HK-2 (cell line): ENCODE results near the gene FUT6.
"Not testable (repeated sequence)": the region's sequence is repeated elsewhere in the genome, so short reads cannot be mapped to it uniquely, and the experiment has no call there.

ENCODE experiments used
- DNase-seq: peaks from one replicate; pipeline ENCODE4 v3.0.0-alpha.2; 2018; ENCODE audit not compliant: unreplicated experiment

The FUT6 gene

DNA sequence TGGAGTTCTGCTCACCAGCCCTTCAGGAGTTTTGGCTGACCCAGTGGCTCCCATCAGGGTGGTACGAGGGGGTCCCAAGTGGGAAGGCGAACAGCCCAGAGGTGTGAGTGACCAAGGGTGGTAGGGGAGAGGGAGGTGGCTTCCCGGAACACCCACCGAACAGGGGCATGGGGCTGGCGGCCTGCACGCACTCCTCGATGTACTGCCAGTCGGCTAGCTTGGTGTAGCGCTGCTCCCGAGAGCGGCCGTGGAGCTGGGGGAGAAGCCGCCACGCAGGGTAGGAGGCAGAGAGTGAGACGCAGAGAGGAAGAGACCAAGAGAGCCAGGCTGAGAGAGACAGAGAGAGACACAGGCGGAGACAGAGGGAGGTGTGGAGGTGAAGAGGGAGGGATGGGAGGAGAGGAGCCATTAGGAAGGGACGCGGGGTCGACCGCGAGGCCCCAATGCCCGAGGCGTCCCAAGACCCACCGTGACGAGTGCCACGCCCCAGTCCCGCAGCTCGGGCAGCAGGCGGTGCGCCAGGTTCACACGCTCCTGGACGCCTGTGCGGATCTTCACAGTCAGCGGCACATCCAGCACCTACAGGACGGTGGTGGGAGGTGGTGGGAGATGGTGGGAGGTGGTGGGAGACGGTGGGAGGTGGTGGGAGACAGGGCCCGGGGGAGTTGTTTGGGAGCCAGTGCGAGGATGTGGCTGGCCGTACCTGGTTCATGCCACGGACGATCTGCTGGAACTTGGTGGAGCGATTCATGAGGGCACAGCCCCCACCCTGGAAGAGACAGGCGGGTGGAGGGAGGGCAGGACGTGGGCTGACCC is 52.7 kb downstream of the FUT6 start:
- DNase-seq: no peak

- DNase-seq: no peak
Measured at GRCh38 chr19:5785423-5785822, 54.1 kb downstream of the FUT6 start.

DNA sequence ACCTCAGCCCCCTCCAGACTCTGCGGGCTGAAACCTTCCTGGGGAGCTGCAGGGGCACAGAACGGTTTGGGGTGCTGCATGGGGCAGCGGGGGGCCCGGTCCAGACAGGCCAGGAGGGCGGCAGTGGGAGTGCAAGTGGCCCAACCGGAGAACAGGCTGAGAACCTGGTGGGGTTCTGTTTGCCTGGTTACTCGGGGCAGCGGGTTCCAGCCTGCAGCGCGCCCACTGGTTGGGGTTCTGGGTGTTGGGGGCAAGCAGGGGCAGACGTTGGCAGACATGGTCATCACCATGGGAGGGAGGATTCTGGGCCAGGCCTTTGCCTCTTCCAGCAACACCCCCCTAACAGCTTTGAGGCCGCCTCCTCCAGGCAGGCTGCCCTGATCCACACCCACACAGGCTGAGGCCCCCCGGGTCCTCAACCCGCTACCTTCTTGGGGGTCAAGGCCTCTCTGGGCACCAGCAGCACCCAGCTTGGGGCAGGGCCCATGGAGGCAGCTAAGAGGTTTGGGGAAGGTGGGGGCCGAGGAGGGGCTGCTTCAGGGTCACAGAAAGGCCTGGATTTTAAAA is 54.8 kb downstream of the FUT6 start, which contains the start of gene PRR22:
Gene PRR22 (minus strand): TSS at position 166 of the 567 bp plus-strand sequence. CDS start 86 bp downstream, at position 80.
- DNase-seq: no peak

DNA sequence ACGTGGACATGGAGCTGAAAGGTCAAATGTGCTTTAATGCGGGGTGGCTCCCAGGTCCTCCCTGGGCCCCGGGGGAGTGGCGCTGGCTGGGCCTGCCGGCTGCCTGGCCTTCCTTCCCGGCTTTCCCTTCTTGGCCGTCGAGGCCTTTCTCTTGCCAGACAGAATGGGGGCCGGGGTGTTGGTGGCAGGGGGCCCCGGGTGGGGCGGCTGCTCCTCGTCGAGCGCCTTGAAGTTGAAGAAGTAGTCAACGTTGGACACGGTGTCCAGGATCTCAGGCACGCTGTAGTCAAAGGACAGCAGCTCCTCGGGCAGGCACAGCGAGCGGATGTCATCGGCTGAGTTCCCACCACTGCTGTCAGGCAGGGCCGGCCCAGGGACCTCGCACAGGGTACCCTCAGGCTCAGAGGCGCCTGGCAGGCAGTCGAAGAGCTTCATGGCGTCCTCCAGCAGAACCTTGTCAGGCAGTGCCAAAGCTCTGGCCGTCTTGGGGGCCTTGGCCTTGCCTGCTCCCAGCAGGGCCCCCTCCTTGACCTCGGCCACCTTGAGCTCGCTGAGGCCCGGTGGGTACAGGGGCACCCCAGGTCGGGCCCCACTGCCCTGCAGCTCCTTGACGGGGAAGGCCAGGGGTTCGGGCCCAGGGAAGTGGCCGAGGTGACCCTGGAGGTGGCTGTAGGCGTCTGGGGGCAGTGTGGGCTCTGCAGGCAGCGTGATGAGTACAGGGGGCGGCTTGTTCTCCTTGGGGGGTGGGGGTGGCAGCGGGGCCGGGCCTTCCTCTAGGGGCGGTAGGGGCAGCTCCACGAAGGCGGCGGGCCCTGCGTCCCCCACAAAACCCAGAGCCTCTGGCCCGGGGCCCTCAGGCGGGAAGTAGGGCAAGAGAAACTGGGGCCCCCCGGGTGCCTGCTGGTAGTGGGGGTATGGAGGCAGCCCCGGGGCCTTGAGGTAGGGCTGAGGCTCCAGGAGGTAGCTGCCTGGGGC is 56.3 kb downstream of the FUT6 start:
- no peak for DNase-seq

- DNase-seq: no peak
Measured at GRCh38 chr19:5782322-5782721, 57.2 kb downstream of the FUT6 start.

- not testable (repeated sequence) for DNase-seq
Measured at GRCh38 chr19:5780916-5781315, 58.6 kb downstream of the FUT6 start.
